BJ (cell line): ENCODE measurements around the gene TSNAXIP1. TPM values are rescaled to one million over a fixed set of nuclear protein-coding genes. Genes with fewer than 3 reads are reported as not detected.

Experiments used
- CTCF ChIA-PET: fragments of 350-600 bp; formaldehyde crosslinking; extraction: SDS; loops from one replicate; lab custom pipeline; 2021; ENCODE audit warnings: antibody characterized with exemption, inconsistent platforms; lab: Yijun Ruan, JAX
- POLR2A ChIA-PET: fragments of 300-600 bp; sonication (Branson Sonifier 250); formaldehyde crosslinking; extraction: SDS; loops from one replicate; lab custom pipeline; 2021; ENCODE audit warnings: antibody characterized with exemption; lab: Charles Lee
- DNase-seq: peaks from one replicate; pipeline ENCODE4 v3.0.0-alpha.2; 2011; ENCODE audit warnings: low read depth
- H3K27me3 ChIP-seq: 2 replicates; pipeline ENCODE4 v1.6.0; 2011; ENCODE audit warnings: low read length; ENCODE audit not compliant: control insufficient read depth, insufficient read depth
- H3K36me3 ChIP-seq: 2 replicates; pipeline ENCODE4 v1.5.1; 2011; ENCODE audit warnings: low read length; ENCODE audit not compliant: control insufficient read depth, insufficient read depth
- H3K4me3 ChIP-seq: 2 replicates; pipeline ENCODE4 v1.5.1; 2011; ENCODE audit warnings: low read depth, mild to moderate bottlenecking, control low read depth, low read length
- CTCF ChIP-seq: IDR thresholded peaks from 2 replicates; pipeline ENCODE4 v1.5.1; 2011; ENCODE audit warnings: low read depth, mild to moderate bottlenecking, control low read depth, inconsistent platforms, low read length, moderate library complexity; ENCODE audit not compliant: insufficient read depth
- polyA plus RNA-seq: library from polyadenylated mRNA; depleted of rRNA; stranded (reverse); fragments of >200 nt; gene quantifications from 2 replicates; pipeline ENCODE4 v1.2.3, GENCODE V29; 2011; rRNA removed
- small RNA-seq: library from RNA; depleted of rRNA; stranded (forward); fragments of <200 nt; gene quantifications from one replicate; pipeline ENCODE3, GENCODE V24; 2012; ENCODE audit warnings: low replicate concordance, low read depth; ENCODE audit not compliant: insufficient read length

The TSNAXIP1 gene
- polyA plus RNA-seq, 1 experiment: 1.6 TPM

GRCh38 chr16:67873435-67874370, 67.0 kb downstream of the TSNAXIP1 start:
- POLR2A ChIA-PET: interaction anchor here (0.5 kb wide), 1 partner anchor 20 kb away, joined by 5 read pairs; the partner anchor contains the start of gene PSKH1

GRCh38 chr16:67874372-67874771, 67.7 kb downstream of the TSNAXIP1 start:
- ChIA-PET POLR2A (no interaction called here), CTCF (interaction anchor here (1.2 to 3.8 kb wide), 3 partner anchors 10 to 202 kb away, joined by 3 to 41 read pairs (median 3); partner anchors contain the start of gene NRN1L)
- Histone ChIP-seq H3K4me3 (peak overlapping the region; percentile 78), H3K36me3 (peaks cover 42% of the 10 kb centered on the region), H3K27me3 (no peaks in the 10 kb centered on the region)
- no peak for DNase-seq
- no peak for TF ChIP-seq CTCF

More at GRCh38 chr16:67873435-67874370, 67.0 kb downstream of the TSNAXIP1 start:
- H3K27me3 ChIP-seq: no peaks in the 10 kb centered on the region
- peak overlapping the region; percentile 78 for H3K4me3 ChIP-seq
- CTCF ChIA-PET: interaction anchor here (0.6 to 3.8 kb wide), 6 partner anchors 9 to 201 kb away, joined by 3 to 41 read pairs (median 4); partner anchors contain the start of gene NRN1L
- peaks cover 37% of the 10 kb centered on the region for H3K36me3 ChIP-seq
- DNase-seq: no peak
- no peak for TF ChIP-seq CTCF

GRCh38 chr16:67877064-67877463, 70.4 kb downstream of the TSNAXIP1 start:
- no peak for TF ChIP-seq CTCF
- no peak for DNase-seq
- ChIA-PET POLR2A (no interaction called here), CTCF (interaction anchor here (1.6 kb wide), 1 partner anchor 11 kb away, joined by 4 read pairs; no protein-coding TSS in a partner anchor)
- no peaks in the 10 kb centered on the region for H3K27me3 ChIP-seq
- H3K4me3 ChIP-seq: no peak overlapping the region
- peaks cover 59% of the 10 kb centered on the region for H3K36me3 ChIP-seq

Small RNA genes within 50 kb of the gene (small RNA-seq; reads per million reads assigned to genes)
- not detected for gene AC040162.2

Other genes with a start within 250 kb of the TSNAXIP1 start
- 20.9 and 22.8 TPM in 2 replicates for gene CTCF, start 244.4 kb upstream of the TSNAXIP1 start, polyA plus RNA-seq
- gene CARMIL2, start 161.7 kb upstream of the TSNAXIP1 start, polyA plus RNA-seq: 0.18 and 0.23 TPM in 2 replicates
- gene ACD, start 146.6 kb upstream of the TSNAXIP1 start, polyA plus RNA-seq: 14.1 and 29.5 TPM in 2 replicates
- gene PARD6A, start 145.9 kb upstream of the TSNAXIP1 start, polyA plus RNA-seq: 0.86 and 0.88 TPM in 2 replicates
- gene ENKD1, start 140.1 kb upstream of the TSNAXIP1 start, polyA plus RNA-seq: 7.6 and 10.9 TPM in 2 replicates
- gene C16orf86, start 140.1 kb upstream of the TSNAXIP1 start, polyA plus RNA-seq: 0.87 and 1.5 TPM in 2 replicates
- 11.4 and 13.6 TPM in 2 replicates for gene GFOD2, start 87.6 kb upstream of the TSNAXIP1 start, polyA plus RNA-seq
- 11.5 and 17.6 TPM in 2 replicates for gene RANBP10, start 329 bp upstream of the TSNAXIP1 start, polyA plus RNA-seq
- 20.1 and 25.8 TPM in 2 replicates for gene THAP11, start 35.4 kb downstream of the TSNAXIP1 start, polyA plus RNA-seq
- 173 and 230 TPM in 2 replicates for gene NUTF2, start 40.0 kb downstream of the TSNAXIP1 start, polyA plus RNA-seq
- 26.2 and 42.4 TPM in 2 replicates for gene CENPT, start 40.8 kb downstream of the TSNAXIP1 start, polyA plus RNA-seq
- 19.9 and 27.4 TPM in 2 replicates for gene EDC4, start 66.2 kb downstream of the TSNAXIP1 start, polyA plus RNA-seq
- 0.22 and 0.27 TPM in 2 replicates for gene NRN1L, start 78.0 kb downstream of the TSNAXIP1 start, polyA plus RNA-seq
- gene PSKH1, start 86.4 kb downstream of the TSNAXIP1 start, polyA plus RNA-seq: 26.0 and 45.5 TPM in 2 replicates
- gene CTRL, start 125.0 kb downstream of the TSNAXIP1 start, polyA plus RNA-seq: 0.15 and 0.58 TPM in 2 replicates
- 24.8 and 29.1 TPM in 2 replicates for gene PSMB10, start 130.0 kb downstream of the TSNAXIP1 start, polyA plus RNA-seq
- gene LCAT, start 137.2 kb downstream of the TSNAXIP1 start, polyA plus RNA-seq: 7.9 and 13.6 TPM in 2 replicates
- 64.4 and 115 TPM in 2 replicates for gene SLC12A4, start 161.7 kb downstream of the TSNAXIP1 start, polyA plus RNA-seq
- gene DPEP3, start 173.6 kb downstream of the TSNAXIP1 start, polyA plus RNA-seq: not detected in 2 replicates
- gene DPEP2, start 192.6 kb downstream of the TSNAXIP1 start, polyA plus RNA-seq: 0.10 and 0.25 TPM in 2 replicates
- not detected in 2 replicates for gene DPEP2NB, start 209.0 kb downstream of the TSNAXIP1 start, polyA plus RNA-seq
- gene DDX28, start 216.3 kb downstream of the TSNAXIP1 start, polyA plus RNA-seq: 8.1 and 10.1 TPM in 2 replicates
- 12.9 and 18.3 TPM in 2 replicates for gene DUS2, start 216.4 kb downstream of the TSNAXIP1 start, polyA plus RNA-seq